ENCODE data around the gene BPIFA1. TPM values are rescaled to one million over a fixed set of nuclear protein-coding genes. Genes with fewer than 3 reads are reported as not detected.

The BPIFA1 gene
- total RNA-seq: not detected in 2 replicates

GRCh38 chr20:33235696-33236095, at the start of gene BPIFA1:
Gene BPIFA1 (plus strand): TSS chr20:33235996. CDS start chr20:33237712, 1,716 bp downstream.

GRCh38 chr20:33217052-33217451, 18.7 kb upstream of the BPIFA1 start, which contains the start of gene BPIFA3:
Gene BPIFA3 (plus strand): TSS chr20:33217352. CDS start chr20:33217537, 185 bp downstream.

DNA sequence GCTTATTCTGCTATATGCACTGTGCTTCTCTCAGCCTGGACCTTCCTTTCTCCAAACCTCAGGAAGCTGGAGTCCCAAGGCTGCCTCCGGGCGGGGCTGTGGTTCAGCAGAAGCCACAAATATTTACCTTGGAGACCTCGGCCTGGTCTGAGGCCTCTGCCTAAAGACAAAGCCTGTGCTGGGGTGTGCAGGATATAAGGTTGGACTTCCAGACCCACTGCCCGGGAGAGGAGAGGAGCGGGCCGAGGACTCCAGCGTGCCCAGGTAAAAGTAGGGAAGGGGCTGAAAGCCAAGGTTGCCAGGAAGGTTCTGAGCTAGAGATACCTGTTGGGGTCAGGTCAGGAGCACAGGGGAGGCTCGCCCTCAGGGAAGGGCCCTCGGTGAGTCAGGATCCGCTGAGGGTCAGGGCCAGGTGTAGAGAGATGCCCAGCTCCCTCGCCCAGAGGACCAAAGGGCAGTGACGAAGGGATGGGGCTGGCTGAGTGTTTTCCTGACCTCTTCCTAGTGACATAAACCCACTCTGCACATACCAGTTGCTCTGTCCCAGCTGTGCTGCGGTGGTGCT, 47.3 kb downstream of the BPIFA1 start, which contains the start of gene BPIFB1:
BPIFB1 (plus strand) TSS at position 224 of the 565 bp plus-strand sequence. CDS start 2,860 bp downstream, outside the sequence.

Other genes with a start within 250 kb of the BPIFA1 start
- gene SUN5, start 231.6 kb upstream of the BPIFA1 start, total RNA-seq: not detected in 2 replicates
- gene BPIFB2, start 228.3 kb upstream of the BPIFA1 start, total RNA-seq: not detected in 2 replicates
- gene BPIFB6, start 204.3 kb upstream of the BPIFA1 start, total RNA-seq: not detected in 2 replicates
- not detected in 2 replicates for gene BPIFB3, start 182.1 kb upstream of the BPIFA1 start, total RNA-seq
- not detected in 2 replicates for gene BPIFB4, start 156.4 kb upstream of the BPIFA1 start, total RNA-seq
- not detected in 2 replicates for gene BPIFA2, start 67.8 kb upstream of the BPIFA1 start, total RNA-seq
- gene BPIFA3, start 18.6 kb upstream of the BPIFA1 start, total RNA-seq: not detected in 2 replicates
- not detected in 2 replicates for gene BPIFB1, start 47.2 kb downstream of the BPIFA1 start, total RNA-seq
- gene CDK5RAP1, start 165.5 kb downstream of the BPIFA1 start, total RNA-seq: 15.3 and 16.2 TPM in 2 replicates
- 19.2 and 22.1 TPM in 2 replicates for gene SNTA1, start 207.8 kb downstream of the BPIFA1 start, total RNA-seq

All from articular chondrocyte of knee joint (primary cell).